Karpas-422 (cell line): ENCODE results near the gene SLC39A5. TPM values are rescaled to one million over a fixed set of nuclear protein-coding genes. Genes with fewer than 3 reads are reported as not detected.

Experiments
- total RNA-seq: library from RNA; depleted of rRNA; stranded (reverse); fragments of >200 nt; shearing (Covaris generic); gene quantifications from 2 replicates; pipeline ENCODE4 v1.2.3, GENCODE V29; 2014; ENCODE audit warnings: low replicate concordance; rRNA removed

The SLC39A5 gene
- total RNA-seq, 1 experiment from 2014 or later = not detected

Other genes with a start within 250 kb of the SLC39A5 start
- gene SUOX, start 232.8 kb upstream of the SLC39A5 start, total RNA-seq = 3.1 and 11.0 TPM in 2 replicates
- gene IKZF4, start 209.0 kb upstream of the SLC39A5 start, total RNA-seq = 1.0 and 7.4 TPM in 2 replicates
- 417 and 1,471 TPM in 2 replicates for gene RPS26, start 188.1 kb upstream of the SLC39A5 start, total RNA-seq
- not detected in 2 replicates for gene ERBB3, start 149.9 kb upstream of the SLC39A5 start, total RNA-seq
- 111 and 267 TPM in 2 replicates for gene PA2G4, start 125.5 kb upstream of the SLC39A5 start, total RNA-seq
- gene RPL41, start 113.4 kb upstream of the SLC39A5 start, total RNA-seq = 7,506 and 9,874 TPM in 2 replicates
- gene ZC3H10, start 111.8 kb upstream of the SLC39A5 start, total RNA-seq = 11.9 and 13.4 TPM in 2 replicates
- gene ESYT1, start 101.8 kb upstream of the SLC39A5 start, total RNA-seq = 75.3 and 75.7 TPM in 2 replicates
- gene MYL6B, start 77.5 kb upstream of the SLC39A5 start, total RNA-seq = 33.1 and 94.4 TPM in 2 replicates
- gene MYL6, start 71.7 kb upstream of the SLC39A5 start, total RNA-seq = 640 and 780 TPM in 2 replicates
- gene SMARCC2, start 40.6 kb upstream of the SLC39A5 start, total RNA-seq = 26.2 and 42.2 TPM in 2 replicates
- 52.0 and 63.6 TPM in 2 replicates for gene RNF41, start 8.1 kb upstream of the SLC39A5 start, total RNA-seq
- 45.6 and 54.2 TPM in 2 replicates for gene NABP2, start 5.7 kb upstream of the SLC39A5 start, total RNA-seq
- 14.3 and 18.2 TPM in 2 replicates for gene ANKRD52, start 28.3 kb downstream of the SLC39A5 start, total RNA-seq
- gene COQ10A, start 36.9 kb downstream of the SLC39A5 start, total RNA-seq = 32.7 and 38.9 TPM in 2 replicates
- gene CS, start 70.3 kb downstream of the SLC39A5 start, total RNA-seq = 80.4 and 158 TPM in 2 replicates
- gene CNPY2, start 85.9 kb downstream of the SLC39A5 start, total RNA-seq = 85.1 and 107 TPM in 2 replicates
- gene PAN2, start 103.9 kb downstream of the SLC39A5 start, total RNA-seq = 72.3 and 74.3 TPM in 2 replicates
- 5.9 and 8.1 TPM in 2 replicates for gene IL23A, start 108.8 kb downstream of the SLC39A5 start, total RNA-seq
- 86.1 and 93.5 TPM in 2 replicates for gene STAT2, start 130.1 kb downstream of the SLC39A5 start, total RNA-seq
- not detected in 2 replicates for gene APOF, start 132.8 kb downstream of the SLC39A5 start, total RNA-seq
- 12.5 and 14.9 TPM in 2 replicates for gene TIMELESS, start 219.4 kb downstream of the SLC39A5 start, total RNA-seq
- not detected in 2 replicates for gene MIP, start 224.6 kb downstream of the SLC39A5 start, total RNA-seq
- 3.4 and 4.6 TPM in 2 replicates for gene SPRYD4, start 238.5 kb downstream of the SLC39A5 start, total RNA-seq